ENCODE measurements around the gene ZRANB3.

GRCh38 chr2:135530313-135531230 lies at the start of gene ZRANB3:
- no peak for TF ChIP-seq CTCF (conservative IDR thresholded peaks at IDR 0.05 in 1 of 2, IDR thresholded peaks at IDR 0.05 in 1 of 2; ENCODE audit: extremely low read depth in 1 of 2, insufficient read depth in 1 of 2, low read depth in 1 of 2, low read length in 2 of 2)
- no peak for TF ChIP-seq EZH2 (IDR thresholded peaks at IDR 0.05; ENCODE audit: borderline replicate concordance, low read length)
